ENCODE measurements around the gene LRPPRC.

- TF ChIP-seq CTCF (conservative IDR thresholded peaks at IDR 0.05; ENCODE audit: low read depth in 2 of 2) (no peak), EZH2 (IDR thresholded peaks at IDR 0.05; ENCODE audit: low read depth, unreplicated experiment) (no peak), POLR2AphosphoS5 (IDR thresholded peaks at IDR 0.05; ENCODE audit: low read depth) (no peak), REST (IDR thresholded peaks at IDR 0.05; ENCODE audit: unreplicated experiment) (no peak), ZNF114 (CRISPR knock-in tag; IDR thresholded peaks at IDR 0.05) (no peak), JUNB (IDR thresholded peaks at IDR 0.05; ENCODE audit: unreplicated experiment) (no peak), EZH2phosphoT487 (IDR thresholded peaks at IDR 0.05; ENCODE audit: unreplicated experiment) (no peak), ETS1 (IDR thresholded peaks at IDR 0.05) (no peak), CREB1 (CRISPR knock-in tag; IDR thresholded peaks at IDR 0.05; ENCODE audit: low read depth) (no peak), STAT1 (IDR thresholded peaks at IDR 0.05; ENCODE audit: unreplicated experiment) (no peak)
These were observed 34.9 kb downstream of the LRPPRC start for GRCh38 chr2:43960921-43961320.
